ENCODE results near the gene MAPK8IP3.

DNA sequence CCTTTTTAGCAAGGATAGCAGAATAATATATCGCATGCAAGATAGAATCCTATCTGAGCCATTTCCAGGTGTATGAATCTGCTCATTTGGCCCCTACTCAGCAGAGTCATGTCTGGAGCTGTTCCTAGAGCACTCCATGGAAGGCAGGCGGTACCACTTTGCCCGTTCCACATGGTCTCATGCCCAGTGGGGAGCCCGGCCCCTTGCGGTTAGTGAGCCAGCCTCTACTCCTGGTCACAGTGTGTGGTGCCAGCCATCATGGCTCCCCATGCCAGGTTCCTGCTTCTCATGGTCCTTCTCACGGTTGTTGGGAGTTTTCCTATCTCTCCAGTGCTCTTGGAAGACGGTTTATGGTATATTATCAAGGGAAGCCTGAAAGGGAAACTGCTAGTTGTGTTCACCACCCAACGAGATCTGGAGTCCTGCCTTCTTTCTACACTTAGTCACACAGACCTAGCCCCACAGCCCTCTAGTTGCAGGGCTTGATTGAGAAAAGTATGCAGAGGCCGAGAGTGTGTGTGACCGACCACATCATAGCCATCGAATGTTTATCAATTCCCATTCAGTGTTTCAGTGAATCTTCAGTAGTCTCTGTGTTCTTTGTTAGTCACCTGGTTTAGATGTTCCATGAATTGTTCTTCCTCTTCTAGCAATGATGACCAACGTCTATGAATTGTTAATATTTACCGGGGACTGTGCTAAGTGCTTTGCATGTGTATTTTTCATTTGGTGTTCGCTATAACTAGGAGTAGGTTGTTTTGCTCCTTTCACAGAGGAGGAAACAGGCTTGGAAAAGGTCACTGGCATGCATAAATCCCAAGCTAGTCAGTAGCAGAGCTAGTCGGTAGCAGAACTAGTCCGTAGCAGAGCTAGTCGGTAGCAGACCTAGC is 18.3 kb upstream of the MAPK8IP3 start:
- TF ChIP-seq YY1 (IDR thresholded peaks at IDR 0.05; ENCODE audit: insufficient read depth, insufficient read length) = no peak
- TF ChIP-seq ZNF274 (IDR thresholded peaks at IDR 0.05; ENCODE audit: low read depth, low read length) = no peak
